ENCODE data around the gene GAB2. TPM values are rescaled to one million over a fixed set of nuclear protein-coding genes. Genes with fewer than 3 reads are reported as not detected.

Gene GAB2
- total and polyA plus RNA-seq, 2 donors (not counting 1 experiment from before 2014, with no cell fraction given): 5.8 to 85.9 TPM

GRCh38 chr11:78219493-78220217, 198.0 kb downstream of the GAB2 start:
- 100% methylated on average over 6 of the region's 7 CpGs for WGBS (ENCODE audit: insufficient coverage)
- peaks cover 3 to 41% of the 10 kb centered on the region in 2 experiments for H3K36me3 ChIP-seq (replicated peaks in 1 of 2; ENCODE audit: control extremely low read depth in 1 of 2, control insufficient read depth in 1 of 2, extremely low read depth in 1 of 2, insufficient read depth in 2 of 2, low read length in 1 of 2)
- no peak for TF ChIP-seq CTCF (IDR thresholded peaks at IDR 0.05)
- no peak for TF ChIP-seq EZH2 (IDR thresholded peaks at IDR 0.05; ENCODE audit: borderline replicate concordance, insufficient read depth, low read depth, low read length, poor library complexity, severe bottlenecking)
- Mint-ChIP-seq H3K4me3 (no peak overlapping the region), H3K4me1 (peaks cover 22% of the 10 kb centered on the region), H3K9me3 (ENCODE audit: insufficient read depth) (no peaks in the 10 kb centered on the region), H3K27ac (no peak overlapping the region), H3K27me3 (no peaks in the 10 kb centered on the region)
- H3K4me3 ChIP-seq (ENCODE audit: control extremely low read depth in 1 of 5, extremely low read depth in 1 of 5, insufficient read depth in 1 of 5, low read depth in 2 of 5, low read length in 4 of 5): no peak overlapping the region
- DNase-seq (no peak), ATAC-seq (ENCODE audit: low read depth) (no peak)
- CTCF ChIA-PET: interaction anchor here (1.1 to 1.9 kb wide), 2 partner anchors 8 to 345 kb away, joined by 3 to 6 read pairs; no protein-coding TSS in a partner anchor
- H2AFZ ChIP-seq (ENCODE audit: insufficient read depth, low read depth, low read length, poor library complexity, severe bottlenecking): no peak overlapping the region
- POLR2A ChIA-PET: no interaction called here
- H3K9me3 ChIP-seq (ENCODE audit: control extremely low read depth in 1 of 3, control insufficient read depth in 2 of 3, insufficient read depth in 1 of 3, low read length in 2 of 3): no peaks in the 10 kb centered on the region
- no peaks in the 10 kb centered on the region for H3K27me3 ChIP-seq (replicated peaks in 1 of 4; ENCODE audit: control extremely low read depth in 1 of 4, control insufficient read depth in 3 of 4, insufficient read depth in 4 of 4, low read length in 3 of 4)
- peaks cover 20 to 22% of the 10 kb centered on the region in 2 donors for H3K4me1 ChIP-seq (ENCODE audit: control insufficient read depth in 2 of 2, insufficient read depth in 2 of 2, low read length in 2 of 2)
- no peak overlapping the region for H3K4me2 ChIP-seq (replicated peaks; ENCODE audit: low read depth, low read length, poor library complexity, severe bottlenecking)
- no peaks in the 10 kb centered on the region for H4K20me1 ChIP-seq (ENCODE audit: control insufficient read depth, insufficient read depth, low read length, poor library complexity, severe bottlenecking)
- H3K27ac ChIP-seq (ENCODE audit: low read length in 2 of 2): no peak overlapping the region
- no peak overlapping the region for H3K9ac ChIP-seq (ENCODE audit: low read length)
- intact Hi-C loops (cut with micrococcal nuclease): no loop called here
- H3K79me2 ChIP-seq (ENCODE audit: control insufficient read depth, insufficient read depth, low read length): no peaks in the 10 kb centered on the region
